Kidney glomerular epithelial cell (primary cell): ENCODE results near the gene SLC38A8.

Experiments used
- DNase-seq: peaks from one replicate; lab custom pipeline; 2025; lab: John Stamatoyannopoulos, UW

The SLC38A8 gene

GRCh38 chr16:83996481-83997252 lies 45.9 kb downstream of the SLC38A8 start:
- no peak for DNase-seq

GRCh38 chr16:83995754-83996153 lies 46.8 kb downstream of the SLC38A8 start:
- DNase-seq, result no peak

- DNase-seq, result no peak
These were observed 47.9 kb downstream of the SLC38A8 start for GRCh38 chr16:83994703-83995102.

GRCh38 chr16:83994087-83994486 lies 48.5 kb downstream of the SLC38A8 start:
- peak; percentile 29 for DNase-seq

GRCh38 chr16:83992624-83993023 lies 50.0 kb downstream of the SLC38A8 start:
- peak; percentile 62 for DNase-seq

- no peak for DNase-seq
These were observed 52.1 kb downstream of the SLC38A8 start for GRCh38 chr16:83990492-83990891.

GRCh38 chr16:83989300-83989699 lies 53.3 kb downstream of the SLC38A8 start:
- no peak for DNase-seq

- no peak for DNase-seq
These were observed 59.1 kb downstream of the SLC38A8 start for GRCh38 chr16:83983491-83983890.

- no peak for DNase-seq
These were observed 60.8 kb downstream of the SLC38A8 start for GRCh38 chr16:83981799-83982198.

- no peak for DNase-seq
These were observed 61.8 kb downstream of the SLC38A8 start for GRCh38 chr16:83980794-83981193.

GRCh38 chr16:83979441-83979840 lies 63.2 kb downstream of the SLC38A8 start:
- no peak for DNase-seq

GRCh38 chr16:83978401-83978904 lies 64.1 kb downstream of the SLC38A8 start:
- no peak for DNase-seq

GRCh38 chr16:83977056-83977815 lies 65.4 kb downstream of the SLC38A8 start:
- no peak for DNase-seq

- no peak for DNase-seq
These were observed 66.9 kb downstream of the SLC38A8 start for GRCh38 chr16:83975590-83976260.

- DNase-seq, result no peak
These were observed 68.1 kb downstream of the SLC38A8 start for GRCh38 chr16:83974475-83974874.

GRCh38 chr16:83973581-83974385 lies 68.8 kb downstream of the SLC38A8 start:
- DNase-seq, result no peak

GRCh38 chr16:83973077-83973476 lies 69.5 kb downstream of the SLC38A8 start:
- DNase-seq, result no peak

- no peak for DNase-seq
These were observed 70.2 kb downstream of the SLC38A8 start for GRCh38 chr16:83972256-83973008.

- no peak for DNase-seq
These were observed 71.1 kb downstream of the SLC38A8 start for GRCh38 chr16:83971165-83972130.

- DNase-seq, result no peak
These were observed 72.2 kb downstream of the SLC38A8 start for GRCh38 chr16:83970430-83970815.
